ENCODE measurements around the gene CDHR2.

Gene CDHR2

GRCh38 chr5:176548967-176549444 is at the start of gene CDHR2:
TSS of gene CDHR2 (plus strand) at chr5:176549342. CDS start at chr5:176565353, 16,011 bp downstream.
- DNase-seq: no peak

GRCh38 chr5:176500511-176500910 is 48.6 kb upstream of the CDHR2 start:
- DNase-seq: no peak

GRCh38 chr5:176501333-176501732 is 47.8 kb upstream of the CDHR2 start:
- no peak for DNase-seq

- no peak for DNase-seq
Observed at GRCh38 chr5:176503496-176503895, 45.6 kb upstream of the CDHR2 start.

- no peak for DNase-seq
Observed at GRCh38 chr5:176507911-176508310, 41.2 kb upstream of the CDHR2 start.

GRCh38 chr5:176508603-176509002 is 40.5 kb upstream of the CDHR2 start:
- DNase-seq: no peak

GRCh38 chr5:176513788-176514187 is 35.4 kb upstream of the CDHR2 start:
- no peak for DNase-seq

- DNase-seq: no peak
Observed at GRCh38 chr5:176514244-176514950, 34.7 kb upstream of the CDHR2 start.

- no peak for DNase-seq
Observed at GRCh38 chr5:176515396-176515795, 33.7 kb upstream of the CDHR2 start.

- DNase-seq: no peak
Observed at GRCh38 chr5:176517053-176517661, 32.0 kb upstream of the CDHR2 start.

GRCh38 chr5:176519810-176520720 is 29.1 kb upstream of the CDHR2 start:
- DNase-seq: no peak

- no peak for DNase-seq
Observed at GRCh38 chr5:176521286-176521685, 27.9 kb upstream of the CDHR2 start.

- DNase-seq: no peak
Observed at GRCh38 chr5:176521699-176522263, 27.4 kb upstream of the CDHR2 start.

- no peak for DNase-seq
Observed at GRCh38 chr5:176524138-176524537, 25.0 kb upstream of the CDHR2 start.

- no peak for DNase-seq
Observed at GRCh38 chr5:176524987-176525386, 24.2 kb upstream of the CDHR2 start.

GRCh38 chr5:176525677-176526076 is 23.5 kb upstream of the CDHR2 start:
- no peak for DNase-seq

GRCh38 chr5:176526462-176526861 is 22.7 kb upstream of the CDHR2 start:
- no peak for DNase-seq

GRCh38 chr5:176527246-176528222 is 21.6 kb upstream of the CDHR2 start:
- DNase-seq: no peak

- no peak for DNase-seq
Observed at GRCh38 chr5:176528301-176528700, 20.8 kb upstream of the CDHR2 start.

GRCh38 chr5:176528761-176529115 is 20.4 kb upstream of the CDHR2 start:
- no peak for DNase-seq

- no peak for DNase-seq
Observed at GRCh38 chr5:176529116-176529740, 19.9 kb upstream of the CDHR2 start.

- no peak for DNase-seq
Observed at GRCh38 chr5:176529741-176530141, 19.4 kb upstream of the CDHR2 start.
